NCI-H146 treated with DMSO at 0.1 percent for 48 hours (cell line): ENCODE data around the gene BMP3.

Experiments used
- DNase-seq: peaks from one replicate; lab custom pipeline; 2025; ENCODE audit not compliant: unreplicated experiment; lab: John Stamatoyannopoulos, UW

The BMP3 gene

GRCh38 chr4:81102107-81102506 lies 71.6 kb downstream of the BMP3 start:
- no peak for DNase-seq

GRCh38 chr4:81106150-81106549 lies 75.6 kb downstream of the BMP3 start:
- no peak for DNase-seq
